Measurements from ENCODE around the gene BUD31. TPM values are rescaled to one million over a fixed set of nuclear protein-coding genes. Genes with fewer than 3 reads are reported as not detected.
"Not testable (repeated sequence)": the region's sequence is repeated elsewhere in the genome, so short reads cannot be mapped to it uniquely, and the experiment has no call there.

The BUD31 gene
- total RNA-seq, 3 donors from 2014 or later = 53.9 to 69.8 (median 65.4) TPM

DNA sequence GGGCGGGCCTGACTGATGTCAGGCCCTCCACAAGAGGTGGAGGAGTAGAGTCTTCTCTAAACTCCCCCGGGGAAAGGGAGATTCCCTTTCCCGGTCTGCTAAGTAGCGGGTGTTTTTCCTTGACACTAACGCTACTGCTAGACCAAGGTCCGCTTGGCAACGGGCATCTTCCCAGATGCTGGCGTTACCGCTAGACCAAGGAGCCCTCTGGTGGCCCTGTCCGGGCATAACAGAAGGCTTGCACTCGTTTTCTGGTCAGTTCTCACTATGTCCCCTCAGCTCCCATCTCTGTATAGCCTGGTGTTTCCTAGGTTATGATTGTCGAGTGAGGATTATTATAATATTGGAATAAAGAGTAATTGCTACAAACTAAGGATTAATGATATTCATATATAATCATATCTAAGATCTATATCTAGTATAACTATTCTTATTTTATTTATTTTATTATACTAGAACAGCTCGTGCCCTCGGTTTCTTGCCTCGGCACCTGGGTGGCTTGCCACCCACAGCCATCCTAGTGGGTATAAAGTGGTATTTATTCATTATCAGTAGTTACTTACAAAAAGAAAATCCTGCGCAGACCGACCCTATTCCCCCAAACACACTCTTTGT lies 6.9 kb downstream of the BUD31 start:
- H3K27me3 ChIP-seq; H3K9me3 ChIP-seq; H3K27ac ChIP-seq; H3K4me3 ChIP-seq; intact Hi-C loops (cut with DNase I; ENCODE audit: low total_unique reads); H3K4me1 ChIP-seq: not testable (repeated sequence)
- peak in 1 of 2 donors; percentile 58 for DNase-seq (ENCODE audit: low spot score in 2 of 2)
- peaks cover 23% of the 10 kb centered on the region for H3K36me3 ChIP-seq
- TF ChIP-seq, protein P1, sequence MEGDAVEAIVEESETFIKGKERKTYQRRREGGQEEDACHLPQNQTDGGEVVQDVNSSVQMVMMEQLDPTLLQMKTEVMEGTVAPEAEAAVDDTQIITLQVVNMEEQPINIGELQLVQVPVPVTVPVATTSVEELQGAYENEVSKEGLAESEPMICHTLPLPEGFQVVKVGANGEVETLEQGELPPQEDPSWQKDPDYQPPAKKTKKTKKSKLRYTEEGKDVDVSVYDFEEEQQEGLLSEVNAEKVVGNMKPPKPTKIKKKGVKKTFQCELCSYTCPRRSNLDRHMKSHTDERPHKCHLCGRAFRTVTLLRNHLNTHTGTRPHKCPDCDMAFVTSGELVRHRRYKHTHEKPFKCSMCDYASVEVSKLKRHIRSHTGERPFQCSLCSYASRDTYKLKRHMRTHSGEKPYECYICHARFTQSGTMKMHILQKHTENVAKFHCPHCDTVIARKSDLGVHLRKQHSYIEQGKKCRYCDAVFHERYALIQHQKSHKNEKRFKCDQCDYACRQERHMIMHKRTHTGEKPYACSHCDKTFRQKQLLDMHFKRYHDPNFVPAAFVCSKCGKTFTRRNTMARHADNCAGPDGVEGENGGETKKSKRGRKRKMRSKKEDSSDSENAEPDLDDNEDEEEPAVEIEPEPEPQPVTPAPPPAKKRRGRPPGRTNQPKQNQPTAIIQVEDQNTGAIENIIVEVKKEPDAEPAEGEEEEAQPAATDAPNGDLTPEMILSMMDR (IDR thresholded peaks at IDR 0.05) = peak; percentile 26 to 42 (median 42)

DNA sequence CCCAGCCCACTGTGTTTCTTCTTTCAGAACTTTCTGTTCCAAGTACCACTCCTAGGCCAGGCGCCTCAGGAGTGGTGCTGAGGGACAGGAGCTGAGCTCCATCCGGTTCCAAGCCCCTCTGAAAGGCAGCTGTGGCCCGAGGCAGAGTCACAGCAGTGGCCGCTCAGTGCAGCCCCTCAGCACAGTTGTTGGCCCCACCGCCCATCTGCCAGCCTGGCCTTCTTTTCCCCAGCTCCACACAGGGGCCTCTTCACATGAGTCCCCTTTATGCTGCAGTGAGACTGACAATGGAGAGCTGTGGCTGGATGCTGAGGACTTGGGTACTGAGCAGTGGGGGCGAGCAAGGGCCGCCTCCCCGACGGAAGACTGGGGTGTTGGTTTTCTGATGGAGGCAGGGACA lies 9.5 kb downstream of the BUD31 start:
- TF ChIP-seq, protein P1 (IDR thresholded peaks at IDR 0.05) = no peak
- TF ChIP-seq POLR2AphosphoS5 (IDR thresholded peaks at IDR 0.05) (no peak), POLR2A (IDR thresholded peaks at IDR 0.05) (no peak)

DNA sequence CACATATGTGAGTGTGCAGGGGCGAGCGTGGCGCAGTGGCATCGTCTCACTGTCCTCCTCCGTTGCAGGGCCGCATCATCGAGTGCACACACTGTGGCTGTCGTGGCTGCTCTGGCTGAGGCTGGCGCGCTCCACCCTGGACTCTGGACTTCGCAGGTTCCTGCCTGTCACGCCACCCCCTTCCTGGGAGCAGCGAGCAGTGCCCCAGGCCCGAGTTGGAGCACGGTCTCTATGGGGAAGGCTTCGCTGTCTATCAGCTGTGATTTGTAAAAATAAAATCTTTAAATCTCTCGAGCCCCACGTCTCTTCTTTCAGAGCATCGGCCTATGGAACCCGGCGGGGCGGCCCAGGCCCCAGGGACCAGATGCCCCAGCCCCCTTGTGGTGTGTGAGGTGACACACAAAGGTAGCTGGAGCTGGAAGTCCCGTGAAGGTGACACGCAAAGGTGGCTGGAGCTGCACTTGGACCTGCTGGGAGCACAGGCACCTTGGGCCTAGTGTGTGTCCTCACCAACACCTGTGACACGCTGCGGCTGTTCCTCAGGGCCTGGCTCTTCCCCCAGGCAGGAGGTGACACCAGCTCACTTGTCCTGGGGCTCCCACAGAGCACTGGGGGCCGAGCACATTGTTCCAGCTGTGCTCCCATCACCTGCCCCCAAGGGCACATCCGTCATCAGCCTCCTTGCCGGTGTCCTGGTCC lies 10.7 kb downstream of the BUD31 start:
- intact Hi-C loops (cut with DNase I; ENCODE audit: low total_unique reads) = no loop called here
- Histone ChIP-seq H3K36me3 (peaks cover 23% of the 10 kb centered on the region), H3K9me3 (no peaks in the 10 kb centered on the region), H3K27me3 (no peaks in the 10 kb centered on the region), H3K4me3 (no peak overlapping the region), H3K27ac (no peak overlapping the region), H3K4me1 (no peaks in the 10 kb centered on the region)
- TF ChIP-seq, protein P1 (IDR thresholded peaks at IDR 0.05) = no peak
- TF ChIP-seq POLR2A (IDR thresholded peaks at IDR 0.05) (no peak), POLR2AphosphoS5 (IDR thresholded peaks at IDR 0.05) (no peak)
- no peak for DNase-seq (ENCODE audit: low spot score in 2 of 2)

More for the DNA sequence above, 9.5 kb downstream of the BUD31 start:
- DNase-seq (ENCODE audit: low spot score in 2 of 2) = no peak
- Histone ChIP-seq H3K4me1 (no peaks in the 10 kb centered on the region), H3K4me3 (no peak overlapping the region), H3K9me3 (no peaks in the 10 kb centered on the region), H3K27ac (no peak overlapping the region), H3K27me3 (no peaks in the 10 kb centered on the region), H3K36me3 (peaks cover 23% of the 10 kb centered on the region)
- intact Hi-C loops (cut with DNase I; ENCODE audit: low total_unique reads) = no loop called here

DNA sequence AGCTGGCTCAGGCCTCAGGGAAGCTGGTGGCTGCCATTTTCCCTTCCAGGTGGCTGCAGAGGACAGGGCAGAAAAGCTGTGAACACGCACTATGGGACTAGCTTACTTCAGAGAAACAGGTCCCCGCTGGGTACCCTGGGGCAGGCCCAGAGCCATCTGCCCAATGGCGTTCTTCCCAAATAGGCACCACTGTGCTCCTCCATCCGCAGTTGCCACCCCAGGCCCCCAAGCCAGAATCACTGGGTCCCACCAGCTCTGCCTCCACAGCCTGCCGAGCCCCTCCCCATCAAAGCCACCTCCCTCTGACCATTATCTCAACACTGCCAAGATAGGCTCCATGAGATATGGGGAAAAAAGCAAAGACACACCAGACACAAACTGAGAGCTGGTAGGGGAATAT lies 11.4 kb downstream of the BUD31 start:
- Histone ChIP-seq H3K9me3 (no peaks in the 10 kb centered on the region), H3K27me3 (no peaks in the 10 kb centered on the region), H3K4me3 (no peak overlapping the region), H3K4me1 (no peaks in the 10 kb centered on the region), H3K36me3 (peaks cover 23% of the 10 kb centered on the region), H3K27ac (no peak overlapping the region)
- TF ChIP-seq POLR2A (IDR thresholded peaks at IDR 0.05) (no peak), POLR2AphosphoS5 (IDR thresholded peaks at IDR 0.05) (no peak)
- TF ChIP-seq, protein P1 (IDR thresholded peaks at IDR 0.05) = no peak
- intact Hi-C loops (cut with DNase I; ENCODE audit: low total_unique reads) = no loop called here
- no peak for DNase-seq (ENCODE audit: low spot score in 2 of 2)

DNA sequence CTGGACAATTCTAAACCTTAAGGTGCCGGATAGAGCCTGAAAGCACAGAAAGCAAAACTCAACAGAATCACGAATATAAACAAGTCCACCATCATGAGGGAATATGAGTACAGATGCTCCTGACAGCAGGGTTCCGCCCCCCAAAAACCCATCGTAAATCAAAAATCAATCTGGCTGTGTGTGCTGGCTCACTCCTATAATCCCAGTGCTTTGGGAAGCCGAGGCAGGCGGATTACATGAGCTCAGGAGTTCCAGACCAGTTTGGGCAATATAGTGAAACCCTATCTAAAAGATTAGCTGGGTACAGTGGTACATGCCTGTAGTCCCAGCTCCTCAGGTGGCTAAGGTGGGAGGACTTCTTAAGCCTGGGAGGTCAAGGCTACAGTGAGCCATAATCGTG lies 12.2 kb downstream of the BUD31 start:
- TF ChIP-seq POLR2A (IDR thresholded peaks at IDR 0.05) = no peak
- TF ChIP-seq, protein P1 (IDR thresholded peaks at IDR 0.05) = no peak
- TF ChIP-seq POLR2AphosphoS5 (IDR thresholded peaks at IDR 0.05) = no peak
- DNase-seq (ENCODE audit: low spot score in 2 of 2) = no peak
- Histone ChIP-seq H3K9me3 (no peaks in the 10 kb centered on the region), H3K27ac (no peak overlapping the region), H3K36me3 (peaks cover 23% of the 10 kb centered on the region), H3K4me1 (no peaks in the 10 kb centered on the region), H3K4me3 (no peak overlapping the region), H3K27me3 (no peaks in the 10 kb centered on the region)
- intact Hi-C loops (cut with DNase I; ENCODE audit: low total_unique reads) = no loop called here
